ENCODE data around the gene RAB3GAP1. TPM values are rescaled to one million over a fixed set of nuclear protein-coding genes. Genes with fewer than 3 reads are reported as not detected.

RAB3GAP1 gene
- total RNA-seq, 1 donor from 2014 or later: 50.1 TPM

DNA sequence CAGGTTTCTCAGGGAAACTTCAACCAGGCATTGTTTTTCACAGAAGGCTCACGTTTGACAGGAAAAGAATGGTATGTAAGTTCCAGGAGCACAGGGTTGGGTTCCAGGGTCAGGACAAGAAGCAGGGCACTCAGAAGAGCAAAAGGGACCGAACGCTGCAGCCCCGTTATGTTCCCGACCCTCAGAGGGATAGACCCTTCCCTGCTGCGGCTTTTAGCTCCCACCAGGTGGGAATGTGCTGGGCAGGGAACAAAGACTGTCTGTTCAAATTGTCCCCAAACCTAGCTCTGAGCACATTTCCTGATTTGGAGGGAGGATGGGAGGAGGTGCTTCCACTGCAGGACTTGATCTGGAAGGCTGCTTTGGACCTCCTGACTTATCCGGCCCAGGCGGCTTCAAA is 130.1 kb downstream of the RAB3GAP1 start:
- ATAC-seq: no peak
- DNase-seq (ENCODE audit: missing footprints): no peak
- intact Hi-C loops (cut with DNase I): no loop called here

DNA sequence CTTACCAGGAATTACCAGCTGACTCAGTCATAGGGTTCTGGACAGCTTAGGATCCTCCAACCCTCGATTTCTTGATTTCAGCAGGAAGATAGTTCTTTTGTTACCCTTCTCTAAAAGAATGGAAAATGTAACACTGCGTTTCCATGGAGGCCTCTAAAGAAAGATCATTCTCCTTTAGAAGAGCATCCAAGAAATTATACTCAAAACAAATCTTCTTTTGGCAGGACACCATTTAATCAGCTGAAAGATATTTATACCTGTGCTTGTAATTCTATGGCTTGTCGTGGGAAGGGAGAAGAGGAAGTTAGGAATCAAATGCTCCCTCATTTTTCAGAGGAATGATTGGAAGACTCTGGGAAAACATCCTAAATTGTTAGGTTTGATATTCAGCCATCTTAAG is 130.5 kb downstream of the RAB3GAP1 start:
- intact Hi-C loops (cut with DNase I): no loop called here
- no peak for ATAC-seq
- DNase-seq (ENCODE audit: missing footprints): no peak

DNA sequence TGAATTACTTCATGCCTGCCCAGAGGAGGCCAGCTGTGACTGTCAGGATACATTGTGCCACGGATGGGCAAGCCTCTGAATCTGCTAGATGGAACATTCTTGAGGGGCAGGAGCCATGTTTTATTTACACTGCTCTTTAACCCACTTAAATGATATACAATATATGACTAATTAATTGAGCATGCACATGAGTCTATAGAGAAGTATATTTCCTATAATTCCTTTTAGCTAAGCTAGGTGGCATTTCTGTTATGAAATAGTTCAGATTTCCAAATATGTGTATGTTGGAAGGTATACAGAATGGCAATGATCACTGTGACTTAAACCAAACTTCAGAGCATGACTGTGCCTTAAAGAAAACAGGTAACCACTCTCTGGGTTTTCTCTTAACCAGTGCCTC is 131.7 kb downstream of the RAB3GAP1 start:
- intact Hi-C loops (cut with DNase I): no loop called here
- ATAC-seq (no peak), DNase-seq (ENCODE audit: missing footprints) (no peak)

DNA sequence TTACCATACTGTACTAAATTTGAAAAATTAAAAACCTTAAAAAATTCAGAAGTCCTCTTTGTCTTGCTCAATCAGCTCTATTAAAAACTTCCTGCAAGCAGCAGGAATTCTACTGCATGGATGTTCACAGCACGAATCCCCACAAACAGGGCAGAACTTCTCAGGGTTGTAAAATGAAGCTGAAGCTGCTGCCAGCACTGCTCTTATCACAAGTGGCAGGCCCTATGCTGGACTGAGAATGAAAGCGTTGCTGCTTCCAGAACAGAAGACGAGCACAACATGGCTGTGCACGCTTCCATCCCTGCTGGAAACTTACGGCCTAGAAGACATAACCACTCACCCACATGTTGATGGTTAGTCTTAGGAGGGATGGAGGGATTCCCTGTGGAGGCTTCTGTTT is 134.0 kb downstream of the RAB3GAP1 start:
- intact Hi-C loops (cut with DNase I): no loop called here
- no peak for DNase-seq (ENCODE audit: missing footprints)
- ATAC-seq: peak; percentile 78

DNA sequence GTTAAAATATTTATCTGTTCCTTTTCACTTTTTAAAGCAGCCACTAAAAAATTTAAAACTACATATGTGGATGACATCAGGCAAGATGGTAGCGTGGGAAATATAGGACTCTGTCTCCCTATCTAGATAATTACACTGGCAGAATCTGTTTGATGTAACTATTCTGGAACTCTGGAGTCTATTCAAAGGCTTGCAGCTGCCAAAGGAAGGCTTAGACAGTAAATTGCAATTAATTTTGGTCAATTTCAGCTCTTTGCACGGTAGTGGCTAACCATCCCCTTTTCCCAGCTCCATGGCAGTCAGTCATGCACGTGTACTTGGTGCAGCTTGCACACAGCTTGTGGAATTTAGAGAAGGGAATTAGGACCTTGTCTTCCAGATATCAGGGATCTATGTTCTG is 135.2 kb downstream of the RAB3GAP1 start:
- DNase-seq (ENCODE audit: missing footprints) (no peak), ATAC-seq (no peak)
- intact Hi-C loops (cut with DNase I): no loop called here

DNA sequence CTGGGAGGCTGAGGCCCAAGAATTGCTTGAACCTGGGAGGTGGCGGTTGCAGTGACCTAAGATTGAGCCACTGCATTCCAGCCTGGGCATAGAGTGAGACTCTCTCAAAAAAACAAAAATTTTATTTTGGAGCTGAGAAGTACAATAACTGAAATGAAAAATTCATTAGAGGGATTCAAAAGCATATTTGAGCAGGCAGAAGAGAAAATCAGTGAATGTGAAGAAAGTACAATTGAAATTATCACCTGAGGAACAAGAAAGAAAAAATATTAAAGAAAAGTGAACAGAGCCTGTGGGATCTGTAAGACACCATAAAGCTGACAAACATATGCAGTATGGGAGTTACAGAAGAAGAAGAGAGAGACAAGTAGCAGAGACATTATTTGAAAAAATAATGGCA is 137.1 kb downstream of the RAB3GAP1 start:
- intact Hi-C loops (cut with DNase I): no loop called here
- ATAC-seq: no peak

DNA sequence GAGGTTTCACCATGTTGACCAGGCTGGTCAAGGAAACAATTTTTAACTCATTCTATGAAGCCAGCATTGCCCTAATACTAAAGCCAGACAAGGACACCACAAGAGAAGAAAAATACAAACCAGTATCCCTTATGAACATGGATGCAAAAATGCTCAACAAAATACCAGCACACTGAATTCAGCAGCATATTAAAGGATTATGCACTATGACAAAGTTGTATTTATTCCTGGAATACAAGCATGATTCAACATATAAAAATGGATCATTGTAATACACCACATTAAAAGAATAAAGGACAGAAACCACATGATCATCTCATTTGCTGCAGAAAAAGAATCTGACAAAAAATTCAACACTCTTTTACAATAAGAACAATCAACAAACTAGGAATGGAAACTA is 138.7 kb downstream of the RAB3GAP1 start:
- intact Hi-C loops (cut with DNase I): no loop called here
- DNase-seq (ENCODE audit: missing footprints) (no peak), ATAC-seq (no peak)

More for the DNA sequence above, 137.1 kb downstream of the RAB3GAP1 start:
- no peak for DNase-seq (ENCODE audit: missing footprints)

DNA sequence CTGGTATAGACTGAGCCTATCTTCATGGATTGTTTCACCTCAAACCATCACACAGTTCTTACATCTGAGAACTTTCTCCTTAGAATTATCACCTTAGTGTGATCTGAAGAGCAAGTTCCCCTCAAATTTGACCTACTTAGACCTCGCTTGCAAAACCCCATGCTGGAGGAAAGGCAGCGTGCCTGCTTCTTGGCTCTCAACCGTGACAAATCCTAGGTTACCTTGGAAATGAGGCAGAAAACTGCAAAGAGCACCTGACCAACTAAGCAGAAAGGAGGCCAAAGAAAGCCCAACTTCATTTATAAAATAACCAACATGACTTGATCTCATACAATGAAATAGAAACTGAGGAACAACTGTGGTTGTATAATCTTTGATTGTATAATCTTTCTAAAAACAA is 146.4 kb downstream of the RAB3GAP1 start:
- intact Hi-C loops (cut with DNase I): no loop called here
- ATAC-seq (no peak), DNase-seq (ENCODE audit: missing footprints) (no peak)

DNA sequence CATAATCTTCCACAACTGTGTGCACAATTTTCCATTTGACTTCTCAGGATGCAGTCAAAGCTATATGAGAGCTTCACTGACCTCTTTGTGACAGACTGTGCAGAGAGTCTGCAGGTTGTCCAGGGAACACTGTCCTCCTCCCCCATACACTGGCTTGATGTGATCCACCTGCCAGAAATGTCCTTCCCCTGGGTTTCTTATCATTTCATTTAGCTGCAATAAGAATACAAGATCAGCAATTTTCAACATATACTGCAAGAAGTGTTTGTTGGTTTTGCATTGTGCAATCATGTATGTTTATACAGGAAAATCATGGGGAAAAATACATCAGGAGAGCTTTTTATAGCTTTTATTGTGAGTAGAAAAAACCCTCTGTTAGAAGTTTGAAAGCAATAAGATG is 150.7 kb downstream of the RAB3GAP1 start:
- intact Hi-C loops (cut with DNase I): no loop called here
- ATAC-seq (no peak), DNase-seq (ENCODE audit: missing footprints) (no peak)

DNA sequence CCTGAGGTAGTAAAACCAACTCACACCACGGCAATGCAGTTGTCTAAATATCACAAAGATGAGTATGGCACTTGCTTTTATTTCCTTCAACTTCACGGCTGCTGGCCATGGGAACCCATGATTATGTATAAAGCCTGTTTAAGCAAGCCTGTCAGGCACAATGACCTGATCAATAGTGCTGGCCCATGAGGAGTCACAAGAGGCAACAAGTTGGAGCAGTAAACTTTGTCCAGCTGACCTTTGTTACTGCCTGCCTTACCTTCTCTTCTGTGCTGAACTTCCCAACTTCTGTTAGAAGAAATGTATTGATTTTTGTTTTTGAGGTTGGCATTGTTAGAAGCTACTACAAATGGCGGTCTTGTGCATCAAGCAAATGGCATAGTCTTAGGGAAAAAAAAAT is 151.9 kb downstream of the RAB3GAP1 start:
- intact Hi-C loops (cut with DNase I): no loop called here
- ATAC-seq (no peak), DNase-seq (ENCODE audit: missing footprints) (no peak)

DNA sequence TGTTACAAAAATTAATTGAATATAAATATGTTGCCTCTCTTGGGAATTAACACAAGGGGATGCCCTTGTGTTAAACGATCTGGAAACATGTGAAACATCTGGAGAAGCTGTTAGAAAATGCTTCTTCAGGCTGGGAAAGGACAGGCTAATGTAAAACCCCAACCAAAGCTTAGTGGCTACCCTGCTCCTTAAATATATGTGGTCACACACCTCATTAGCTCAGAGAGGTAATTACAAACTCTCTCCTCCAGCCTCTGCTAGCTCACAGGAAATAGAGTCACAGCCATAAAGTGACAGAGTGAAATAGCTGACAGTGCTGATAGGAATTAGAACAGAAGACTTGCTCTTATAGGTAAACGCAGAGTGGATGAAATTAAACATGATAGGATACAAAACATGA is 155.9 kb downstream of the RAB3GAP1 start:
- intact Hi-C loops (cut with DNase I): no loop called here
- no peak for ATAC-seq
- no peak for DNase-seq (ENCODE audit: missing footprints)

DNA sequence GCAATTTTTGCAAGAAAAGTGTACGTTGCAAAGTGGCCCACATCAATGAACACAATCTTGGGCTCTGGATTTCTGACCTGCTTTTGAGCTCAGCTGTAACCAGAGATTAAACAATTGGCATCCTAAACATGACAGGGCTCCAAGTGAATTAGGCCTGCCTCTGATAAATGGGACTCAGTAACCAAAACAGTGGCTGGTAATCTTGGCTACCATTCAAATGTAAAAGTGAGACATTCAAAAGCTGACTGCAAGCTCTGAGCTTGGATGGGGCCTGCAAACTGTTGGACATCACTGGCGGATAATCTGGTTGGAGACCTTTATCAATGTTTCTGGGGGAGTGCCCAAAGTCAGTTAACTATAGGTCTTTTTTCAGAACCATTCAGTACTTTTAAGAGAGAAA is 160.7 kb downstream of the RAB3GAP1 start:
- DNase-seq (ENCODE audit: missing footprints) (no peak), ATAC-seq (peak; percentile 79)
- intact Hi-C loops (cut with DNase I): no loop called here

DNA sequence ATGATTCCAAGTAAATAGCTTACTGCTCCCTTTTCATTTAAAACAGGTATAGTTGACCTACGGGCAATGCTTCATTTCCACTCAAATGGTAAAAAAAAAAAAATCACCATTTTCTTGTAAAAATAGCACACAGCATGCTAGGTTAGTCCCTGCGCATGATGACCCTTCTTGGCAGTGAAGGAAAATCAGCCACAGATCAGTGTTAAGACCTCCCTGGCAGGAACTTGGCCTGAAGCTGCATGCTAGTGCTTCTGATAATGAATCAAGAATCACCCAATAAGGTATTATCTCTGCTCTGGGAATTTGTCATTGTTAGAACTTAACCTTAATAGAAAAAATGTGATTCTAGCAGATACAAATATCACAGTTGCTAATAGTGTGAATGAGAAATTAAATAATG is 166.3 kb downstream of the RAB3GAP1 start:
- DNase-seq (ENCODE audit: missing footprints): no peak
- ATAC-seq: no peak
- intact Hi-C loops (cut with DNase I): no loop called here

DNA sequence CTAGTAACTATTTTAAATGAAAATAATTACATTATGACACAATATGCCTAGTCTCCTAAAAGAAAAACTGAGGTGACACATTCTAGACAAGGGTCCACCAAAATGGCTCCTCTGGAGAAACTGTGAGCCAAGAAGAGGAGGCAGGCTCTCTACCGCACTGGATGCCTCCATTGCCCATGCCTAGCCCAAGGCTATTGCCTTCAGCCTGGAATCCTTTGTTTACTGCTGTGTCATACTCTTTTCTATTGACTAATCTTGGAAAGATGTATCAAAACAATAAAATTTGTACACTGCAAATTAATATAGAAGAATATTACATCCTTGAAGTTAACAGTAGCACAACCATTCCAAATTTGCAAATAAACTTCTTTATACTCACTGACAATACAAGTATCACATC is 167.1 kb downstream of the RAB3GAP1 start:
- no peak for ATAC-seq
- intact Hi-C loops (cut with DNase I): no loop called here

More for the DNA sequence above, 167.1 kb downstream of the RAB3GAP1 start:
- DNase-seq (ENCODE audit: missing footprints): no peak

Other genes starting within 250 kb of the RAB3GAP1 start
- gene ACMSD, start 213.7 kb upstream of the RAB3GAP1 start, total RNA-seq: not detected
- gene CCNT2, start 133.5 kb upstream of the RAB3GAP1 start, total RNA-seq: 16.5 TPM
- gene MAP3K19, start 4.8 kb upstream of the RAB3GAP1 start, total RNA-seq: not detected